HG02840 (cell line): ENCODE measurements around the gene NEURL4.

ENCODE experiments used
- ATAC-seq: cut with Tn5 transposase; IDR thresholded peaks from one replicate; pipeline ENCODE4 v1.9.1; 2021; ENCODE audit warnings: mild to moderate bottlenecking, moderate library complexity, moderate number of reproducible peaks; ENCODE audit not compliant: unreplicated experiment, low FRiP score

The NEURL4 gene

GRCh38 chr17:7281953-7282751 is 47.0 kb downstream of the NEURL4 start:
- ATAC-seq = no peak

DNA sequence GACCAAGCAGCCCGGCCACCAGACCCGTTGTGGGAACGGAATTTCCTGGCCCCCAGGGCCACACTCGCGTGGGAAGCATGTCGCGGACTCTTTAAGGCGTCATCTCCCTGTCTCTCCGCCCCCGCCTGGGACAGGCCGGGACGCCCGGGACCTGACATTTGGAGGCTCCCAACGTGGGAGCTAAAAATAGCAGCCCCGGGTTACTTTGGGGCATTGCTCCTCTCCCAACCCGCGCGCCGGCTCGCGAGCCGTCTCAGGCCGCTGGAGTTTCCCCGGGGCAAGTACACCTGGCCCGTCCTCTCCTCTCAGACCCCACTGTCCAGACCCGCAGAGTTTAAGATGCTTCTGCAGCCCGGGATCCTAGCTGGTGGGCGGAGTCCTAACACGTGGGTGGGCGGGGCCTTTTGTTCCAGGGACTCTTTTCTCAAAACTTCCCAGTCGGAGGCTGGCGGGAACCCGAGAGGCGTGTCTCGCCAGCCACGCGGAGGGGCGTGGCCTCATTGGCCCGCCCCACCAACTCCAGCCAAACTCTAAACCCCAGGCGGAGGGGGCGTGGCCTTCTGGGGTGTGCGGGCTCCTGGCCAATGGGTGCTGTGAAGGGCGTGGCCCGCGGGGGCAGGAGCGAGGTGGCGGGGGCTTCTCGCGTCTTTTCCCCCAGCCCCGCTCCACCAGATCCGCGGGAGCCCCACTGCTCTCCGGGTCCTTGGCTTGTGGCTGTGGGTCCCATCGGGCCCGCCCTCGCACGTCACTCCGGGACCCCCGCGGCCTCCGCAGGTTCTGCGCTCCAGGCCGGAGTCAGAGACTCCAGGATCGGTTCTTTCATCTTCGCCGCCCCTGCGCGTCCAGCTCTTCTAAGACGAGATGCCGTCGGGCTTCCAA is 47.8 kb downstream of the NEURL4 start, which contains the start of gene SLC2A4:
Gene SLC2A4 (plus strand): TSS at position 645 of the 879 bp plus-strand sequence. CDS start 217 bp downstream, at position 862.
- ATAC-seq = peak; percentile 50

- peak; percentile 51 for ATAC-seq
Observed at GRCh38 chr17:7280519-7281073, 48.5 kb downstream of the NEURL4 start.

DNA sequence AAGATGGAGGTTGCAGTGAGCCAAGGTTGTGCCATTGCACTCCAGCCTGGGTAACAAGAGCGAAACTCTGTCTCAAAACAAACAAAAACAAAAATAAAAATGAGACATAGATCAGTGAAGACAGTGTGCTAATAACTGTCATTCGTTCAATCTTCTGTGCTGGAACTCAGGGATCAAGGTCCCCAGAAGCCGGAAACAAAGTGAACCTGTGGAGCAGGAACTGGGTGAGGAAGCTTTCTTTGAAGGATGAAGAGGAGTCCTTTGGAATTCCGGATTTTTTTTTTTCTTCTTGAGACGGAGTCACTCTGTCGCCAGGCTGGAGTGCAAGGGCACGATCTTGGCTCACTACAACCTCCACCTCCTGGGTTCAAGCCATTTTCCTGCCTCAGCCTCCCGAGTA is 49.7 kb downstream of the NEURL4 start:
- no peak for ATAC-seq

DNA sequence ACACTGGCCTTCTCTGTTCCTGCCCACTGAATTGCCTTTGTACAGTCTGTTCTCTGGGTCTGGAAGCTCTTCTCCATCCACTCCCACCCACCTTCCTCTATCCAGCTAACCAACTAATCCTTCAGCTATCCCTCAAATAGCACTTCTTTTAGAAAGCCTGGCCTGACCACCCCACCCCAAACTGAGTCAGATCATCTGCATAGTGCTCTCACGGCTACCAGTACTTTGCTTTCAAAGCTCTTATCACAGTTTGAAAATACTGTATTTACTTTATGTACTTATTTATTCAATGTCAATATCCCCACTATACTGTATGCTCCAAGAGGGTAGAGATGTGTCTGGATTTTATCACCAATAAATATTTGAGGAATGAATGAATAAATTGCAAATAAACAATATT is 62.4 kb downstream of the NEURL4 start:
- no peak for ATAC-seq
